Fibroblast of pulmonary artery (primary cell): ENCODE results near the gene FRMPD1.

Experiments used
- DNase-seq: peaks from one replicate; pipeline ENCODE4 v3.0.0-alpha.2; 2010; ENCODE audit warnings: low read depth
- H3K4me3 ChIP-seq: replicated peaks from 2 replicates; pipeline ENCODE4 v1.5.1; 2011; ENCODE audit warnings: low read depth, mild to moderate bottlenecking, control low read depth, low read length, moderate library complexity
- CTCF ChIP-seq: IDR thresholded peaks from 2 replicates; pipeline ENCODE4 v1.5.1; 2011; ENCODE audit warnings: mild to moderate bottlenecking, control low read depth, low read length, inconsistent platforms; ENCODE audit errors: missing control alignments

The FRMPD1 gene

GRCh38 chr9:37611014-37611413, 39.7 kb upstream of the FRMPD1 start:
- no peak for TF ChIP-seq CTCF
- no peak for DNase-seq
- no peak overlapping the region for H3K4me3 ChIP-seq

- H3K4me3 ChIP-seq, result no peak overlapping the region
- no peak for DNase-seq
- TF ChIP-seq CTCF, result no peak
Observed at GRCh38 chr9:37611961-37612360, 38.8 kb upstream of the FRMPD1 start.

- no peak for DNase-seq
- no peak overlapping the region for H3K4me3 ChIP-seq
- TF ChIP-seq CTCF, result no peak
Observed at GRCh38 chr9:37617161-37617560, 33.6 kb upstream of the FRMPD1 start.

- TF ChIP-seq CTCF, result no peak
- no peak overlapping the region for H3K4me3 ChIP-seq
- peak; percentile 10 for DNase-seq
Observed at GRCh38 chr9:37617832-37618231, 32.9 kb upstream of the FRMPD1 start.

GRCh38 chr9:37618817-37619216, 31.9 kb upstream of the FRMPD1 start:
- no peak overlapping the region for H3K4me3 ChIP-seq
- peak; percentile 23 for DNase-seq
- no peak for TF ChIP-seq CTCF

GRCh38 chr9:37619806-37620205, 30.9 kb upstream of the FRMPD1 start:
- no peak for DNase-seq
- no peak for TF ChIP-seq CTCF
- no peak overlapping the region for H3K4me3 ChIP-seq

- no peak for TF ChIP-seq CTCF
- no peak overlapping the region for H3K4me3 ChIP-seq
- DNase-seq, result no peak
Observed at GRCh38 chr9:37620396-37620795, 30.4 kb upstream of the FRMPD1 start.
